CD1c-positive myeloid dendritic cell (primary cell): Measurements from ENCODE around the gene SLC35D1.
A peak's percentile ranks its signal among the peaks of the same experiment; 100 is the strongest.
"Not testable (repeated sequence)": the region's sequence is repeated elsewhere in the genome, so short reads cannot be mapped to it uniquely, and the experiment has no call there.

Experiments
- DNase-seq: peaks from one replicate; pipeline ENCODE4 v3.0.0-alpha.2; 2016; ENCODE audit errors: extremely low spot score

The SLC35D1 gene

GRCh38 chr1:67053785-67054772 lies at the start of gene SLC35D1:
Gene SLC35D1 (minus strand): TSS chr1:67054148. CDS start chr1:67054013, 135 bp downstream.
- DNase-seq: peak; percentile 77

GRCh38 chr1:67103548-67103947 lies 49.6 kb upstream of the SLC35D1 start:
- DNase-seq: no peak

GRCh38 chr1:67100833-67101232 lies 46.9 kb upstream of the SLC35D1 start:
- no peak for DNase-seq

- no peak for DNase-seq
Measured at GRCh38 chr1:67097305-67097704, 43.4 kb upstream of the SLC35D1 start.

GRCh38 chr1:67094191-67094590 lies 40.2 kb upstream of the SLC35D1 start:
- no peak for DNase-seq

- no peak for DNase-seq
Measured at GRCh38 chr1:67089685-67090208, 35.8 kb upstream of the SLC35D1 start.

- no peak for DNase-seq
Measured at GRCh38 chr1:67088440-67088839, 34.5 kb upstream of the SLC35D1 start.

GRCh38 chr1:67085326-67085725 lies 31.4 kb upstream of the SLC35D1 start:
- DNase-seq: no peak

GRCh38 chr1:67084765-67085318 lies 30.9 kb upstream of the SLC35D1 start:
- no peak for DNase-seq

- no peak for DNase-seq
Measured at GRCh38 chr1:67078291-67078690, 24.3 kb upstream of the SLC35D1 start.

GRCh38 chr1:67077593-67077992 lies 23.6 kb upstream of the SLC35D1 start:
- no peak for DNase-seq

- no peak for DNase-seq
Measured at GRCh38 chr1:67072749-67073148, 18.8 kb upstream of the SLC35D1 start.

GRCh38 chr1:67067655-67068054 lies 13.7 kb upstream of the SLC35D1 start:
- DNase-seq: not testable (repeated sequence)

GRCh38 chr1:67062412-67062811 lies 8.5 kb upstream of the SLC35D1 start:
- no peak for DNase-seq

- DNase-seq: no peak
Measured at GRCh38 chr1:67061266-67061665, 7.3 kb upstream of the SLC35D1 start.

GRCh38 chr1:67060811-67061218 lies 6.9 kb upstream of the SLC35D1 start:
- no peak for DNase-seq

GRCh38 chr1:67059346-67059745 lies 5.4 kb upstream of the SLC35D1 start:
- no peak for DNase-seq

GRCh38 chr1:67058761-67059160 lies 4.8 kb upstream of the SLC35D1 start:
- no peak for DNase-seq

- DNase-seq: no peak
Measured at GRCh38 chr1:67058242-67058641, 4.3 kb upstream of the SLC35D1 start.

GRCh38 chr1:67053535-67053784 lies 488 bp downstream of the SLC35D1 start:
- no peak for DNase-seq

GRCh38 chr1:67052741-67053534 lies 1.0 kb downstream of the SLC35D1 start:
- no peak for DNase-seq

- no peak for DNase-seq
Measured at GRCh38 chr1:67051196-67051595, 2.8 kb downstream of the SLC35D1 start.
